BLaER1 (cell line): Measurements from ENCODE around the gene CHID1.

Experiments used
- H3K27ac ChIP-seq: shearing (Covaris generic); formaldehyde crosslinking; 2 replicates; pipeline ENCODE4 v1.8.1; 2022
- H3K27me3 ChIP-seq: shearing (Covaris generic); formaldehyde crosslinking; 2 replicates; pipeline ENCODE4 v1.8.1; 2022
- H3K36me3 ChIP-seq: shearing (Covaris generic); formaldehyde crosslinking; 2 replicates; pipeline ENCODE4 v1.8.1; 2022
- H3K4me1 ChIP-seq: shearing (Covaris generic); formaldehyde crosslinking; 2 replicates; pipeline ENCODE4 v1.8.1; 2022
- H3K4me2 ChIP-seq: shearing (Covaris generic); formaldehyde crosslinking; 2 replicates; pipeline ENCODE4 v1.8.1; 2022
- H3K4me3 ChIP-seq: shearing (Covaris generic); formaldehyde crosslinking; 2 replicates; pipeline ENCODE4 v1.8.1; 2022
- H3K9ac ChIP-seq: shearing (Covaris generic); formaldehyde crosslinking; 2 replicates; pipeline ENCODE4 v1.8.1; 2022
- H3K9me3 ChIP-seq: shearing (Covaris generic); formaldehyde crosslinking; 2 replicates; pipeline ENCODE4 v1.8.1; 2022
- H4K20me1 ChIP-seq: shearing (Covaris generic); formaldehyde crosslinking; 2 replicates; pipeline ENCODE4 v1.8.1; 2022
- Cebpa-rat ChIP-seq: shearing (Covaris generic); IDR thresholded peaks from 2 replicates; pipeline ENCODE4 v1.8.1; 2022

Gene CHID1

DNA sequence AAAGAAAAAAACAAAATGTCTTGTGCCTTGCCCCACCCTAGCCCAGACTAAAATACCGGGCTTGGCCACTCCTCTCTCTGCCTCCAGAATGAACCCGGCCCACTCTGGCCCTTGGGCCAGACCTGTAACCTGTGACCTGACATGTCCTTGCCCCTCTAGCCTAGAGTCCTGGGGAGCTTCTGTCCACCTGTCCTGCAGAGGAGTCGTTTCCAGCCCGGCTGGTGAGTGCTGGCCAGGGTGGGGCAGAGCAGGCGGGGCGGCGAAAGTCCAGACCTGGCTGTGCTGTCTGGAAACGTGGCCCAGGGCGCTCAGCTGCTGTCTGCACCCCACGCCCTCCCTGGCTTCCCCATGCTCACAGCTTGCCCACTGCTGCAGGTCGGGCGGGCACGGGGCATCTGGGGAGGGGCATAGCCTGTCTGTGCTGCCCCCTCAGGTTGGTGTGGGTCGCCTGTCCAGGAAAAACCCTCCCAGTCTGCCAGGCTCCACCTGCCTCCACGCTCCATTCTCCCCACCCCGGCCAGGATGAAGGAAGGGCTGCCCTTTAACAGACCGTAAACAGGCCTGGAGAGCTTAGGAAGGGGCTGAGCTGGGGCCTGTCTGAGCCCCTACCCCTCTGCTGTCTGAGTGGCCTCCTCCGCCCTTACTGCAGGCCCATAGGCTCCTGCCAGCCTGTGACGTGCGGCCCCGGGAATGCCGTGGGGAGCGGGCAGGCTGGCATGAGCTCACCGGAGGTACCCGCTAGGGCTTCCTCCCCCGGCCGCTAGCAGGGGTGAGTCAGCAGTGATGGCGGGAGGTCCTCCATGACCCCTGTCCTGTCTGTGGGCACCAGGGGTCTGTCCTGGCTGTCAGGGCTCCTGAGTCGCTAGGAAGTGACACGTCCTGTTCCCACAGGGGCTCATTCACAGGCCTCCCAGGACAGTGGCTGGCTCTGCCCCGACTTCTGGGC lies 76.0 kb downstream of the CHID1 start:
- Histone ChIP-seq H3K9me3 (no peaks in the 10 kb centered on the region), H3K9ac (peak overlapping the region; percentile 48; the same call in 1 of the 2 replicates), H3K27ac (no peak overlapping the region), H3K36me3 (peaks cover 35% of the 10 kb centered on the region), H4K20me1 (peaks cover 90% of the 10 kb centered on the region), H3K4me1 (peaks cover 55% of the 10 kb centered on the region), H3K27me3 (peaks cover 50% of the 10 kb centered on the region), H3K4me2 (peak overlapping the region; percentile 98), H3K4me3 (no peak overlapping the region)
- TF ChIP-seq Cebpa-rat, result no peak

DNA sequence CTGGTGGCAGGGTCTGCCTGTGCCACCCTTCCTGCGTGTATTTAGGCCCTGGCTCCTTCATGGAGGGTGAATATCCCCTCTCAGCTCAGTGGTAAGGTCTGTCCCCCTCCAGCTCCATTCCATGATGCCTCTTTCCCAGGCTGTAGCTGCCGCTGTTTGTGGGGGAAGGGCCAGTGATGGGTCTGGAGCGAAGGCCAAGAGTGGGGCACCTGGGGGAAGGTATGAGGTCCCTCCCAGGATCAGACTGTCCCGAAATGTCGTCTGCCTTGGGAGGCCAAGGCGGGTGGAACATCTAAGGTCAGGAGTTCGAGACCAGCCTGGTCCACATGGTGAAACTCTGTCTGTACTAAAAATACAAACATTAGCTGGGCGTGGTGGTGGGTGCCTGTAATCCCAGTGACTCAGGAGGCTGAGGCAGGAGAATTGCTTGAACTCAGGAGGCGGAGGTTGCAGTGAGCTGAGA lies 76.7 kb downstream of the CHID1 start:
- Histone ChIP-seq H3K9ac (peak overlapping the region; percentile 81; the same call in 1 of the 2 replicates), H3K27ac (no peak overlapping the region), H3K9me3 (no peaks in the 10 kb centered on the region), H3K4me1 (peaks cover 63% of the 10 kb centered on the region), H4K20me1 (peaks cover 90% of the 10 kb centered on the region), H3K36me3 (peaks cover 27% of the 10 kb centered on the region), H3K27me3 (peaks cover 58% of the 10 kb centered on the region), H3K4me2 (peak overlapping the region; percentile 98), H3K4me3 (peak overlapping the region; percentile 79)
- TF ChIP-seq Cebpa-rat, result no peak

DNA sequence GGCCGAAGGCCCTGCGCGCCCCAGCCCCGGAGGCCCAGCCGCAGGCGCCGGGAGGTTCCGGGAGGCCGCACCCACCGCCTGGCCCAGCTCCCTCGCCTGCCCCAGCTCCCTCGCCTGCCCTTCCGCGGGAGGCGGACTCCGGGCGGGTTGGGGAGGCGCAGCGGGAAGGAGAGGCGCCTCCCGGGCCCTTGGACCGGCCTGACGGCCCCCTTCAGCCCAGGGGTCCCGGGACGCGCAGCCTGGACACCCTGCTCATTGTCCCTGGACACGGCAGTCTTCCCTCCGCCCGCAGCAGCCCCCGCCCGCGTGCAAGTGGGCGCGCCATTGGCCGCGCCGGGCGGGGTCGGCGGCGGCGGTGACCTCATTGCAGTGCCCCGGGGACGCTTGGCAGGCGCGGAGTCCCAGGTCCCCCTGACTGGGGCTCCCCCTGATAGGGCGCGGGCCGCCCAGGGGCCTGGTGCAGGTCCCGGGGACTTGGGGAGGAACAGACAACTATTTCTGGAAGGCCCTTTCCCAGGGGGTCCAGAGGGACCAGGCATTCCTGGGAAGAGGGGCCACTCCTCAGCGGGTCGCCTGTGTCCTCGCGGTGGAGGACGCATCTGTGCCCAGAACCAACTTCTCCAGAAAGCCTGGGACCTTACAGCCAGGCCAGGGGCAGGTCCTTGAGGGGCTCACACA lies 77.4 kb downstream of the CHID1 start:
- Histone ChIP-seq H3K27me3 (peaks cover 64% of the 10 kb centered on the region), H3K4me3 (peak overlapping the region; percentile 79), H3K9ac (peak overlapping the region; percentile 81), H3K9me3 (no peaks in the 10 kb centered on the region), H3K27ac (peak overlapping the region; percentile 74), H3K36me3 (peaks cover 21% of the 10 kb centered on the region), H3K4me2 (peak overlapping the region; percentile 98), H4K20me1 (peaks cover 91% of the 10 kb centered on the region), H3K4me1 (peaks cover 69% of the 10 kb centered on the region)
- no peak for TF ChIP-seq Cebpa-rat

- H3K9me3 ChIP-seq, result no peaks in the 10 kb centered on the region
- H4K20me1 ChIP-seq, result peaks cover 92% of the 10 kb centered on the region
- no peak for TF ChIP-seq Cebpa-rat
These were observed 78.0 kb downstream of the CHID1 start, which contains the start of gene CD151 for GRCh38 chr11:832529-833113. Gene CD151 (plus strand): TSS chr11:832952. CDS start chr11:836070, 3,118 bp downstream.

DNA sequence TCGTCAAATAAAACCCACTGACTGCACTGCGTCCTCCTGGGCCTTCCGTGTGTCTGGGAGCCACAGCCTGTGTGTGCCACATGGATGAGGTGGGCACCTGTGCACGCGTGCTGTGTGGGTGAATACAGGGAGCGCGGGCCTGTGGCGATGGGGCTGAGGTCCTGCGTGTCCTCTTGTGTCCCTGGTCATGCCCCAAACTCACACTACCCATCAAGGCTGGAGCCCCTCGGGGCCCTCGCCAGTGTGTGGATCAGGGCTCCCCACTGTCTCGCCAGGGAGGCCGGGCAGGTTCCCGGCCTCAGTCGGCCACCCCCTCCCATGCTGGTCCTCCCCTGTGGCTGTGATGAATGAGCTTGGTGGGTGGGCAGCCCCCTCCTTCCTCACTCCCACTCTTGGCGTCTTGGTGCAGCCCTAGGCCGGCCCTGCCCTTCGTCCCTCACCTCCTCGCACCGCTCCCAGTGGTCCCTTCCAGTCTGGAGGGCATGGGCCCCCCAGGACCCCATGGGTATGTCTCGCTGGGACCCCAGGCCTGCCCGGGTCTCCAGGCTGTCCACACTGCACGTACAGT lies 78.6 kb downstream of the CHID1 start:
- peak overlapping the region; percentile 53; the same call in 1 of the 2 replicates for H3K9ac ChIP-seq
- peak overlapping the region; percentile 65 for H3K4me3 ChIP-seq
- 0 out of 2 replicates have a peak overlapping the region, but pooled peaks have one; percentile 22 for H3K27ac ChIP-seq
- peaks cover 92% of the 10 kb centered on the region for H4K20me1 ChIP-seq
- H3K36me3 ChIP-seq, result peaks cover 10% of the 10 kb centered on the region
- H3K9me3 ChIP-seq, result no peaks in the 10 kb centered on the region
- no peak for TF ChIP-seq Cebpa-rat
- peaks cover 77% of the 10 kb centered on the region for H3K4me1 ChIP-seq
- H3K4me2 ChIP-seq, result peak overlapping the region; percentile 100
- H3K27me3 ChIP-seq, result peaks cover 76% of the 10 kb centered on the region

More at GRCh38 chr11:832529-833113, 78.0 kb downstream of the CHID1 start, which contains the start of gene CD151:
- Histone ChIP-seq H3K4me3 (peak within 1 kb of the TSS; percentile 79), H3K4me2 (peak within 1 kb of the TSS; percentile 100), H3K9ac (peak within 1 kb of the TSS; percentile 81), H3K27ac (peak within 1 kb of the TSS; percentile 74), H3K27me3 (peaks cover 70% of the 10 kb centered on the region), H3K36me3 (peaks cover 15% of the 10 kb centered on the region), H3K4me1 (peaks cover 72% of the 10 kb centered on the region)

DNA sequence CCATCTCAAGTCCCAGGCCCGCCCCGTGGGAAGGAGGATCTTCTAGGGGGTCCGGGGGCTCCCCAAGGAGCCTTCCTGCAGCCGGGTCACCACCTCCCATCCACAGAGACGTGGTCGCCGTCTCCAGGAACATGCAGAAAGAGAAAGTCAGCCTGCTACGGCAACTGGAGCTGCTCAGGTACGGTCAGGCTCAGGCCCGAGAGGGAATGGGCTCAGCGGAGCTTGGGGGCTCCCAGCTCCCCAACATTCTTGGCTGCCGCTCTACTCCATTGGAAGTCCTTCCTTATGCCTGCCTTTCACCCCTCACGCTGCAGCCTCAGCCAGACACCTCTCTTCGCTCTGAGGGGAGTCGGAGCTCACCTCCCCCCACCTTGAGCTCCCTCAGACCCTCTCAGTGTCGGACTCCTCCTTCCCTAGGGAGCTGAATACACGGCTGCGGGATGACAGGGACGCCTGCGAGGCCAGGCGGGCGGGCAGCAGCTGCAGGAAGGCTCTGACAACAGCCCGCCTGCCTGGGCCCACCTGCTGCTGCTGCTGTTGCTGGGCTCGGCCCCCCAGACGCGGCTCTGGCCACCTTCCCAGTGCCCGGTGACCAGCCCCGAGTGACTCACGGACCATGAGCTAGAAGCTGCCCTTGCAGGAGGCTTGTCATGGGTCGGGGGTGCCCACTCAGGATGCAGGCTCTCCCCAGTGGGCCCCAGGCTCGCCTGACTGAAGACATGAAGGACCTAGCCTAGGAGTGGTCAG lies 79.3 kb downstream of the CHID1 start:
- Histone ChIP-seq H3K4me1 (peaks cover 85% of the 10 kb centered on the region), H3K27ac (no peak overlapping the region), H3K9me3 (no peaks in the 10 kb centered on the region), H4K20me1 (peaks cover 92% of the 10 kb centered on the region), H3K4me2 (peak overlapping the region; percentile 100), H3K4me3 (peak overlapping the region; percentile 64; the same call in 1 of the 2 replicates), H3K36me3 (peaks cover 2% of the 10 kb centered on the region), H3K27me3 (peaks cover 84% of the 10 kb centered on the region), H3K9ac (no peak overlapping the region)
- TF ChIP-seq Cebpa-rat, result no peak

- TF ChIP-seq Cebpa-rat, result no peak
- H3K9ac ChIP-seq, result no peak overlapping the region
- H3K4me2 ChIP-seq, result peak overlapping the region; percentile 100
- peaks cover 4% of the 10 kb centered on the region for H3K36me3 ChIP-seq
- peak overlapping the region; percentile 64 for H3K4me3 ChIP-seq
- peaks cover 93% of the 10 kb centered on the region for H3K4me1 ChIP-seq
- no peaks in the 10 kb centered on the region for H3K9me3 ChIP-seq
- H3K27me3 ChIP-seq, result peaks cover 91% of the 10 kb centered on the region
- peaks cover 92% of the 10 kb centered on the region for H4K20me1 ChIP-seq
- H3K27ac ChIP-seq, result no peak overlapping the region
These were observed 80.1 kb downstream of the CHID1 start for GRCh38 chr11:830295-831117.

DNA sequence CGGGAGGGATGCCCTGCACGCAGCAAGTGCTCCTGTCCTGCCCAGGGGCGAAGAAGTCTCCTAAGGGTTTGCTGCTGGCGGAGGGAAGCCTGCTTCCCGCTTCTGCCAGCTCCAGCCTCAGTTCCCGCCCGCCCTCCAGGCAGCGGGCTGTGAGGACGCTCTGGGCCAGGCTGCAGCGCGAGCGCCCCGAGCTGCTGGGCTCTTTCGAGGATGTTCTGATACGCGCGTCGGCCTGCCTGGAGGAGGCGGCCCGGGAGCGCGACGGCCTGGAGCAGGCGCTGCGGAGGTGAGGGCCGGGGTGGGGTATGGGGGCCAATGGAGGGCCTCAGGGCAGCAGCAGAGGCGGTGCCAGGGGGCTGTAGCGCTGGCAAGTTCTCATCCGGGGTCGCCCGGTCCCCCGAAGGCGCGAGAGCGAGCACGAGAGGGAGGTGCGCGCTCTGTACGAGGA lies 80.7 kb downstream of the CHID1 start:
- Histone ChIP-seq H3K4me1 (peaks cover 94% of the 10 kb centered on the region), H3K27me3 (peaks cover 95% of the 10 kb centered on the region), H3K36me3 (peaks cover 10% of the 10 kb centered on the region), H3K9ac (0 out of 2 replicates have a peak overlapping the region, but pooled peaks have one; percentile 38), H3K27ac (no peak overlapping the region), H4K20me1 (peaks cover 93% of the 10 kb centered on the region), H3K4me2 (peak overlapping the region; percentile 100), H3K4me3 (peak overlapping the region; percentile 64), H3K9me3 (no peaks in the 10 kb centered on the region)
- no peak for TF ChIP-seq Cebpa-rat
